HepG2 (cell line): Measurements from ENCODE around the gene SFXN5. TPM values are rescaled to one million over a fixed set of nuclear protein-coding genes. Genes with fewer than 3 reads are reported as not detected.

Experiments
- HOXA3 ChIP-seq: sonication (generic); formaldehyde crosslinking; IDR thresholded peaks from 2 replicates; pipeline ENCODE4 v1.5.0; 2020; ENCODE audit warnings: missing genetic modification reagents
- NFE2L1 ChIP-seq: sonication (generic); formaldehyde crosslinking; IDR thresholded peaks from 2 replicates; pipeline ENCODE4 v1.4.0; 2020; ENCODE audit warnings: missing genetic modification reagents, mild to moderate bottlenecking, borderline replicate concordance
- NR1H2 ChIP-seq: sonication (generic); formaldehyde crosslinking; IDR thresholded peaks from 2 replicates; pipeline ENCODE4 v1.8.1; 2022; ENCODE audit warnings: low read depth, missing genetic modification reagents, borderline replicate concordance
- PHF8 ChIP-seq: sonication (generic); formaldehyde crosslinking; IDR thresholded peaks from 2 replicates; pipeline ENCODE4 v1.5.0; 2020; ENCODE audit warnings: missing genetic modification reagents
- ZNF597 ChIP-seq: sonication (generic); formaldehyde crosslinking; IDR thresholded peaks from 2 replicates; pipeline ENCODE4 v1.5.0; 2020; ENCODE audit warnings: missing genetic modification reagents
- ZNF616 ChIP-seq: sonication (generic); formaldehyde crosslinking; IDR thresholded peaks from 2 replicates; pipeline ENCODE4 v1.5.0; 2020; ENCODE audit warnings: low read depth, mild to moderate bottlenecking, missing genetic modification reagents
- ZNF691 ChIP-seq: sonication (generic); formaldehyde crosslinking; IDR thresholded peaks from 2 replicates; pipeline ENCODE4 v1.4.0; 2020; ENCODE audit warnings: missing genetic modification reagents, low read depth, mild to moderate bottlenecking, borderline replicate concordance
- polyA plus RNA-seq, 8 experiments: library from polyadenylated mRNA; depleted of rRNA in 3 of 8; stranded (reverse) in 7 of 8; unstranded in 1 of 8; fragments of >200 nt; fragmentation: Illumina TruSeq in 4 of 8; extraction: Trizol in 4 of 8; gene quantifications; 2 replicates each; pipeline versions ENCODE4 v1.2.1 to v1.2.3, GENCODE V29; 2011 to 2016; ENCODE audit warnings: low read depth in 4 of 8, missing spikeins in 1 of 8, mixed read lengths in 1 of 8; ENCODE audit not compliant: insufficient read depth in 1 of 8
- total RNA-seq, 5 experiments: library from RNA; depleted of rRNA; stranded (reverse); fragments of >200 nt; fragmentation: Illumina TruSeq; extraction: Trizol; gene quantifications; 2 replicates each; pipeline ENCODE4 v1.2.3, GENCODE V29; 2016; ENCODE audit warnings: low read depth in 1 of 5
- TF ChIP-seq, protein P1 (sequence below): sonication (generic); formaldehyde crosslinking; IDR thresholded peaks from 2 replicates; pipeline ENCODE4 v1.5.1; 2020; ENCODE audit warnings: missing genetic modification reagents, mild to moderate bottlenecking, borderline replicate concordance
- TF ChIP-seq, protein P2 (sequence below): sonication (generic); formaldehyde crosslinking; IDR thresholded peaks from 2 replicates; pipeline ENCODE4 v1.5.1; 2020; ENCODE audit warnings: missing genetic modification reagents, mild to moderate bottlenecking, borderline replicate concordance
- TF ChIP-seq, protein P3 (sequence below): sonication (generic); formaldehyde crosslinking; IDR thresholded peaks from 2 replicates; pipeline ENCODE4 v1.8.0; 2022; ENCODE audit warnings: mild to moderate bottlenecking, missing genetic modification reagents, borderline replicate concordance
- TF ChIP-seq, protein P4 (sequence below): sonication (generic); formaldehyde crosslinking; IDR thresholded peaks from 2 replicates; pipeline ENCODE4 v1.4.0; 2020; ENCODE audit warnings: missing genetic modification reagents
- TF ChIP-seq, protein P5 (sequence below): sonication (generic); formaldehyde crosslinking; IDR thresholded peaks from 2 replicates; pipeline ENCODE4 v1.5.0; 2020; ENCODE audit warnings: mild to moderate bottlenecking, missing genetic modification reagents, moderate library complexity
- TF ChIP-seq, protein P6 (sequence below): sonication (generic); formaldehyde crosslinking; IDR thresholded peaks from 2 replicates; pipeline ENCODE4 v1.9.0; 2022; ENCODE audit warnings: missing genetic modification reagents, mild to moderate bottlenecking, borderline replicate concordance

Gene SFXN5
- total and polyA plus RNA-seq, 2 of the 13 experiments (the other 11 are each of a cell fraction or from before 2014, with no cell fraction given), result 34.9 to 37.4 TPM

DNA sequence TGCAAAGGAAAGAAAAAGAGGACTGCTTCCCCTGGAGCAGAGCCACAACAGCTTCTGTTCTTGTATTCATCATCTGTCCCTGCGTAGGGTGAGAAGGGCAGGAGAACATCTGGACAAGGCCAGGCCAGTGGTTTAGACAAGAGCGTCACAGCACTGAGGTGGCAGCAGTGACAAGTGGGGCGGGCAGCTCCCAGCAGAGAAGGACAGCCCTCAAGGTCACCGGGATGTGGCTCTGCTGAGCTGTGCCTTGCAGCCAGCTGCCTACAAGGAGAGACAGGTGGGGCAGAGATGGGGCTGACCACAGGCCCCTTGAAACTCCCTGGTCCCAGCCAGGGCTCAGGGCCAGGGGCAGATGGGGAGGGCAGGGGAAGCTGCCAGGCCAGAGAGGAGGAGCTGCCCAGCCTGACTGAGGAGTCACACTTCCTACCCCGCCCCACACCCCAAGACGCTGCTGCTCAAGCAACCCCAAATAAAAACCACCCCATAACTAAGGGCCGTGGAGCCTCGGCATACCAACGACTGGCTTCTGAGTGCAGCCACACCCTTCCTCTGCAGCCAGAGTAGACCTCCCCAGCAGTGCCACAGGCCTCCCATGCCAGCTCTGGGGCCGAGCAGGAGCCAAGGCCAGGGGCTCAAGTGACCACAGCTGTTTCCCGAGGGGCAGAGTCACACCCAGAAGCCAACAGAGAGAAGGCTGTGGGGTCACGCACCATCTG lies 35.9 kb upstream of the SFXN5 start (continued):
- TF ChIP-seq, protein P1, sequence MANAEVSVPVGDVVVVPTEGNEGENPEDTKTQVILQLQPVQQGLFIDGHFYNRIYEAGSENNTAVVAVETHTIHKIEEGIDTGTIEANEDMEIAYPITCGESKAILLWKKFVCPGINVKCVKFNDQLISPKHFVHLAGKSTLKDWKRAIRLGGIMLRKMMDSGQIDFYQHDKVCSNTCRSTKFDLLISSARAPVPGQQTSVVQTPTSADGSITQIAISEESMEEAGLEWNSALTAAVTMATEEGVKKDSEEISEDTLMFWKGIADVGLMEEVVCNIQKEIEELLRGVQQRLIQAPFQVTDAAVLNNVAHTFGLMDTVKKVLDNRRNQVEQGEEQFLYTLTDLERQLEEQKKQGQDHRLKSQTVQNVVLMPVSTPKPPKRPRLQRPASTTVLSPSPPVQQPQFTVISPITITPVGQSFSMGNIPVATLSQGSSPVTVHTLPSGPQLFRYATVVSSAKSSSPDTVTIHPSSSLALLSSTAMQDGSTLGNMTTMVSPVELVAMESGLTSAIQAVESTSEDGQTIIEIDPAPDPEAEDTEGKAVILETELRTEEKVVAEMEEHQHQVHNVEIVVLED, result no peak
- TF ChIP-seq, protein P2, sequence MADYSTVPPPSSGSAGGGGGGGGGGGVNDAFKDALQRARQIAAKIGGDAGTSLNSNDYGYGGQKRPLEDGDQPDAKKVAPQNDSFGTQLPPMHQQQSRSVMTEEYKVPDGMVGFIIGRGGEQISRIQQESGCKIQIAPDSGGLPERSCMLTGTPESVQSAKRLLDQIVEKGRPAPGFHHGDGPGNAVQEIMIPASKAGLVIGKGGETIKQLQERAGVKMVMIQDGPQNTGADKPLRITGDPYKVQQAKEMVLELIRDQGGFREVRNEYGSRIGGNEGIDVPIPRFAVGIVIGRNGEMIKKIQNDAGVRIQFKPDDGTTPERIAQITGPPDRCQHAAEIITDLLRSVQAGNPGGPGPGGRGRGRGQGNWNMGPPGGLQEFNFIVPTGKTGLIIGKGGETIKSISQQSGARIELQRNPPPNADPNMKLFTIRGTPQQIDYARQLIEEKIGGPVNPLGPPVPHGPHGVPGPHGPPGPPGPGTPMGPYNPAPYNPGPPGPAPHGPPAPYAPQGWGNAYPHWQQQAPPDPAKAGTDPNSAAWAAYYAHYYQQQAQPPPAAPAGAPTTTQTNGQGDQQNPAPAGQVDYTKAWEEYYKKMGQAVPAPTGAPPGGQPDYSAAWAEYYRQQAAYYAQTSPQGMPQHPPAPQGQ (CRISPR knock-in tag), result no peak
- TF ChIP-seq NR1H2 (CRISPR knock-in tag) (no peak), ZNF597 (CRISPR knock-in tag) (no peak), NFE2L1 (CRISPR knock-in tag) (no peak), ZNF691 (CRISPR knock-in tag) (no peak), ZNF616 (no peak), HOXA3 (CRISPR knock-in tag) (0 out of 2 replicates have a peak, but pooled peaks have one; percentile 10), PHF8 (CRISPR knock-in tag) (no peak)
- TF ChIP-seq, protein P3, sequence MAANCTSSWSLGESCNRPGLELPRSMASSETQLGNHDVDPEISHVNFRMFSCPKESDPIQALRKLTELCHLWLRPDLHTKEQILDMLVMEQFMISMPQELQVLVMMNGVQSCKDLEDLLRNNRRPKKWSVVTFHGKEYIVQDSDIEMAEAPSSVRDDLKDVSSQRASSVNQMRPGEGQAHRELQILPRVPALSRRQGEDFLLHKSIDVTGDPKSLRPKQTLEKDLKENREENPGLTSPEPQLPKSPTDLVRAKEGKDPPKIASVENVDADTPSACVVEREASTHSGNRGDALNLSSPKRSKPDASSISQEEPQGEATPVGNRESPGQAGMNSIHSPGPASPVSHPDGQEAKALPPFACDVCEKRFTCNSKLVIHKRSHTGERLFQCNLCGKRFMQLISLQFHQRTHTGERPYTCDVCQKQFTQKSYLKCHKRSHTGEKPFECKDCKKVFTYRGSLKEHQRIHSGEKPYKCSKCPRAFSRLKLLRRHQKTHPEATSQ (CRISPR knock-in tag), result no peak
- TF ChIP-seq, protein P4, sequence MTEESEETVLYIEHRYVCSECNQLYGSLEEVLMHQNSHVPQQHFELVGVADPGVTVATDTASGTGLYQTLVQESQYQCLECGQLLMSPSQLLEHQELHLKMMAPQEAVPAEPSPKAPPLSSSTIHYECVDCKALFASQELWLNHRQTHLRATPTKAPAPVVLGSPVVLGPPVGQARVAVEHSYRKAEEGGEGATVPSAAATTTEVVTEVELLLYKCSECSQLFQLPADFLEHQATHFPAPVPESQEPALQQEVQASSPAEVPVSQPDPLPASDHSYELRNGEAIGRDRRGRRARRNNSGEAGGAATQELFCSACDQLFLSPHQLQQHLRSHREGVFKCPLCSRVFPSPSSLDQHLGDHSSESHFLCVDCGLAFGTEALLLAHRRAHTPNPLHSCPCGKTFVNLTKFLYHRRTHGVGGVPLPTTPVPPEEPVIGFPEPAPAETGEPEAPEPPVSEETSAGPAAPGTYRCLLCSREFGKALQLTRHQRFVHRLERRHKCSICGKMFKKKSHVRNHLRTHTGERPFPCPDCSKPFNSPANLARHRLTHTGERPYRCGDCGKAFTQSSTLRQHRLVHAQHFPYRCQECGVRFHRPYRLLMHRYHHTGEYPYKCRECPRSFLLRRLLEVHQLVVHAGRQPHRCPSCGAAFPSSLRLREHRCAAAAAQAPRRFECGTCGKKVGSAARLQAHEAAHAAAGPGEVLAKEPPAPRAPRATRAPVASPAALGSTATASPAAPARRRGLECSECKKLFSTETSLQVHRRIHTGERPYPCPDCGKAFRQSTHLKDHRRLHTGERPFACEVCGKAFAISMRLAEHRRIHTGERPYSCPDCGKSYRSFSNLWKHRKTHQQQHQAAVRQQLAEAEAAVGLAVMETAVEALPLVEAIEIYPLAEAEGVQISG (CRISPR knock-in tag), result 0 out of 2 replicates have a peak, but pooled peaks have one; percentile 33
- TF ChIP-seq, protein P5, sequence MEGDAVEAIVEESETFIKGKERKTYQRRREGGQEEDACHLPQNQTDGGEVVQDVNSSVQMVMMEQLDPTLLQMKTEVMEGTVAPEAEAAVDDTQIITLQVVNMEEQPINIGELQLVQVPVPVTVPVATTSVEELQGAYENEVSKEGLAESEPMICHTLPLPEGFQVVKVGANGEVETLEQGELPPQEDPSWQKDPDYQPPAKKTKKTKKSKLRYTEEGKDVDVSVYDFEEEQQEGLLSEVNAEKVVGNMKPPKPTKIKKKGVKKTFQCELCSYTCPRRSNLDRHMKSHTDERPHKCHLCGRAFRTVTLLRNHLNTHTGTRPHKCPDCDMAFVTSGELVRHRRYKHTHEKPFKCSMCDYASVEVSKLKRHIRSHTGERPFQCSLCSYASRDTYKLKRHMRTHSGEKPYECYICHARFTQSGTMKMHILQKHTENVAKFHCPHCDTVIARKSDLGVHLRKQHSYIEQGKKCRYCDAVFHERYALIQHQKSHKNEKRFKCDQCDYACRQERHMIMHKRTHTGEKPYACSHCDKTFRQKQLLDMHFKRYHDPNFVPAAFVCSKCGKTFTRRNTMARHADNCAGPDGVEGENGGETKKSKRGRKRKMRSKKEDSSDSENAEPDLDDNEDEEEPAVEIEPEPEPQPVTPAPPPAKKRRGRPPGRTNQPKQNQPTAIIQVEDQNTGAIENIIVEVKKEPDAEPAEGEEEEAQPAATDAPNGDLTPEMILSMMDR (CRISPR knock-in tag), result peak; percentile 61
- TF ChIP-seq, protein P6, sequence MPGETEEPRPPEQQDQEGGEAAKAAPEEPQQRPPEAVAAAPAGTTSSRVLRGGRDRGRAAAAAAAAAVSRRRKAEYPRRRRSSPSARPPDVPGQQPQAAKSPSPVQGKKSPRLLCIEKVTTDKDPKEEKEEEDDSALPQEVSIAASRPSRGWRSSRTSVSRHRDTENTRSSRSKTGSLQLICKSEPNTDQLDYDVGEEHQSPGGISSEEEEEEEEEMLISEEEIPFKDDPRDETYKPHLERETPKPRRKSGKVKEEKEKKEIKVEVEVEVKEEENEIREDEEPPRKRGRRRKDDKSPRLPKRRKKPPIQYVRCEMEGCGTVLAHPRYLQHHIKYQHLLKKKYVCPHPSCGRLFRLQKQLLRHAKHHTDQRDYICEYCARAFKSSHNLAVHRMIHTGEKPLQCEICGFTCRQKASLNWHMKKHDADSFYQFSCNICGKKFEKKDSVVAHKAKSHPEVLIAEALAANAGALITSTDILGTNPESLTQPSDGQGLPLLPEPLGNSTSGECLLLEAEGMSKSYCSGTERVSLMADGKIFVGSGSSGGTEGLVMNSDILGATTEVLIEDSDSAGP (CRISPR knock-in tag), result 0 out of 2 replicates have a peak, but pooled peaks have one; percentile 32
